ENCODE results near the gene LETM1.

Gene LETM1

GRCh38 chr4:1766106-1767060, 89.6 kb downstream of the LETM1 start:
- H3K4me3 Mint-ChIP-seq: no peak overlapping the region
- peaks cover 27 to 64% of the 10 kb centered on the region in 2 donors for H3K27me3 Mint-ChIP-seq
- H3K4me1 Mint-ChIP-seq: peaks cover 11 to 38% of the 10 kb centered on the region in 2 donors
- H3K36me3 Mint-ChIP-seq: no peaks in the 10 kb centered on the region
- DNase-seq (no peak), ATAC-seq (replicated peaks) (no peak)
- no peaks in the 10 kb centered on the region for H3K9me3 Mint-ChIP-seq
- H3K27ac Mint-ChIP-seq: no peak overlapping the region

GRCh38 chr4:1765409-1766072, 90.4 kb downstream of the LETM1 start:
- Mint-ChIP-seq H3K36me3 (no peaks in the 10 kb centered on the region), H3K4me3 (no peak overlapping the region), H3K27ac (no peak overlapping the region), H3K9me3 (no peaks in the 10 kb centered on the region), H3K27me3 (peaks cover 27 to 57% of the 10 kb centered on the region in 2 donors), H3K4me1 (peaks cover 11 to 35% of the 10 kb centered on the region in 2 donors)
- no peak for ATAC-seq (replicated peaks)
- DNase-seq: no peak

DNA sequence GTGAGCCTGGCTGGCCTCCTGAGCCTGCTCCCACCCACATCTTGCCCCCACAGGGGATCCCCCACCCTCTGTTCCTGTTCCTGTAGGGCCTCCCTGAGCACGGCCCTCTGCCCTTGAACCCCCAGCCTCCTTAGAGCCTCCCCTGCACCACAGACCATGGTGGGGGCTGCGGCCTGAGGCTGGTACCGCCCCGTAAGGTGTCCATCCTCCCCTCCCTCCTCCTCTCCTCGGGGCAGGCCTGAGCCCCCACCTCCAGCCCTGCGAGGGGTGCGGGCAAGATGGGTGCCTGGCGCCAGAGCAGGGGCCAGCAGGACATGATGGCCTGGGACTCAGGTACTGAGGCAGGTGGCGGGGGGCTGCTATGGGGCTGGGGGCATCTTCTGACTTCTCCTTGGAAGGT, 91.3 kb downstream of the LETM1 start:
- ATAC-seq (replicated peaks) (no peak), DNase-seq (no peak)
- H3K27me3 Mint-ChIP-seq: peaks cover 27 to 55% of the 10 kb centered on the region in 2 donors
- H3K36me3 Mint-ChIP-seq: no peaks in the 10 kb centered on the region
- no peaks in the 10 kb centered on the region for H3K9me3 Mint-ChIP-seq
- H3K4me3 Mint-ChIP-seq: no peak overlapping the region
- no peak overlapping the region for H3K27ac Mint-ChIP-seq
- H3K4me1 Mint-ChIP-seq: peaks cover 13 to 35% of the 10 kb centered on the region in 2 donors

DNA sequence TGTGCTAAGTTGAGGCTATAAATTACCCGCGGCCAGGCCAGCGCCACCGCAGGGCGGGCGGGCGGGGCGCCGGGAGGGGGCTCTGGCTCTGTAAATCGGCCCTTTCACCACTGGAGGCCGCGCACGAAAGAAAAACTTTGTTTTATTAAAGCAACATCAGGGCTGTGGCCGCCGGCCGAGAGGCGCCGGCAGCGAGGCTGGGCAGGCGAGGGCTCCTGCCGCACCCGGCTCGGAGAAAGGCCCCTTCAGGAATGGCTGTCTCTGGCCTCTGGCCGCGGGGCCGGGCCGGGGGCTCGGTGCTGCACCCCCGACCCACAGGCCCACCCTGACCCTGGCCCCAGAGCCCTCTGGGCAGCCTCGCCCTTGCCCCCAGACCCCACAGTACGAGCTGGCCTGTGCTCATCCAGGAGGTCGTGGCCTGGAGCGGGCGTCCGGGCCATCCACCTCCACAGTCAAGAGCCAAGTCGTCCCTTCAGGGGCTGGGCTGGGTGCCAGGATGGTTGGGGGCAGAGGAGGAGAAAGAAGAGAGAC, 92.3 kb downstream of the LETM1 start:
- H3K27me3 Mint-ChIP-seq: peaks cover 25 to 48% of the 10 kb centered on the region in 2 donors
- H3K9me3 Mint-ChIP-seq: no peaks in the 10 kb centered on the region
- no peaks in the 10 kb centered on the region for H3K36me3 Mint-ChIP-seq
- no peak overlapping the region for H3K27ac Mint-ChIP-seq
- ATAC-seq (replicated peaks) (peak; percentile 12 to 29), DNase-seq (no peak)
- H3K4me3 Mint-ChIP-seq: no peak overlapping the region
- peaks cover 13 to 32% of the 10 kb centered on the region in 2 donors for H3K4me1 Mint-ChIP-seq

GRCh38 chr4:1763070-1763549, 92.8 kb downstream of the LETM1 start:
- Mint-ChIP-seq H3K9me3 (no peaks in the 10 kb centered on the region), H3K27ac (no peak overlapping the region), H3K36me3 (no peaks in the 10 kb centered on the region), H3K4me3 (peak overlapping the region in 1 of 2 donors; percentile 19), H3K27me3 (peaks cover 22 to 43% of the 10 kb centered on the region in 2 donors), H3K4me1 (peaks cover 9 to 27% of the 10 kb centered on the region in 2 donors)
- ATAC-seq (replicated peaks) (no peak), DNase-seq (no peak)

- Mint-ChIP-seq H3K9me3 (no peaks in the 10 kb centered on the region), H3K27me3 (peaks cover 22 to 40% of the 10 kb centered on the region in 2 donors), H3K4me1 (peaks cover 6 to 23% of the 10 kb centered on the region in 2 donors), H3K4me3 (no peak overlapping the region), H3K27ac (no peak overlapping the region), H3K36me3 (no peaks in the 10 kb centered on the region)
- no peak for DNase-seq
- ATAC-seq (replicated peaks): no peak
These were observed 93.5 kb downstream of the LETM1 start for GRCh38 chr4:1762264-1763010.
